HG03575 (cell line): Measurements from ENCODE around the gene ABCC8.

Source experiments
- ATAC-seq: cut with Tn5 transposase; IDR thresholded peaks from one replicate; pipeline ENCODE4 v1.9.1; 2021; ENCODE audit not compliant: unreplicated experiment, insufficient number of reproducible peaks, low FRiP score; ENCODE audit errors: extremely low read depth

Gene ABCC8

GRCh38 chr11:17395978-17396377 lies 80.7 kb downstream of the ABCC8 start:
- no peak for ATAC-seq

DNA sequence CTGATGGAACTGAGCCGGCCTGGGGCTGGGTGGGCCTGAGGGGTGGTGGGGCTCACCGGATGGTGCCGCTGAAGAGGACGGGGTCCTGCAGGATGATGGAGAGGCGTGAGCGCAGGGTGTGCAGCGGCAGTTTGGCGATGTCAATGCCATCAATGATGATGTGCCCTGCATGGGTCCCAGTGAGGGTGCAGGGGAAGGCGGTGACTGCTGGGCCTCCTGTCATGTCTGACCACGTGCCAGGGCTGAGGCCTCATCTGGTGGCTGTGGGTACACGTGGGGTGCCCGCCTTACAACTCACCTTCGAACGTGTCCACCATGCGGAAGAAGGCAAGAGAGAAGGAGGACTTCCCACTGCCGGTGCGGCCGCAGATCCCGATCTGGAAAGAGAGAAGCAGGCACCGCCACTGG lies 81.1 kb downstream of the ABCC8 start:
- no peak for ATAC-seq

- no peak for ATAC-seq
Observed at GRCh38 chr11:17394743-17395390, 81.8 kb downstream of the ABCC8 start.

DNA sequence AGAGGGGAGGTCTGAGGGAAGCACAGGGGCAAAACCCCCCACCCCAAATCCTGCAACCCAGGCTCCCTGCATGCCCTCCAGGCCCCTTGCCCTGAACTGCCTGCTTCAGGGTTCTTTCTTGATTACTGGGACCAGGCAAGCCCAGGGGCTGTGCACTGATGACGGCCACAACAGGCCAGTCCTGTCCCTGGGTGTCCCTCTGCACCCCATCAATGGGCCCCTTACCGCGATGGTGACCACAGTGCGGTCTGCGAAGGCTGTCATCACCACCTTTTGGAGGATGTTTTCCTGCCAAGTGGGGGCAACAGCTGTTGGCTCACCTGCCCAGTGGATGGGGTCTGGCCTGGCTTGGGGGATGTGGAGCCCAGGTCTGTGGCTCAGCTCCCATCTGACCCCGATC lies 83.2 kb downstream of the ABCC8 start:
- ATAC-seq: no peak

- no peak for ATAC-seq
Observed at GRCh38 chr11:17392872-17393271, 83.8 kb downstream of the ABCC8 start.

DNA sequence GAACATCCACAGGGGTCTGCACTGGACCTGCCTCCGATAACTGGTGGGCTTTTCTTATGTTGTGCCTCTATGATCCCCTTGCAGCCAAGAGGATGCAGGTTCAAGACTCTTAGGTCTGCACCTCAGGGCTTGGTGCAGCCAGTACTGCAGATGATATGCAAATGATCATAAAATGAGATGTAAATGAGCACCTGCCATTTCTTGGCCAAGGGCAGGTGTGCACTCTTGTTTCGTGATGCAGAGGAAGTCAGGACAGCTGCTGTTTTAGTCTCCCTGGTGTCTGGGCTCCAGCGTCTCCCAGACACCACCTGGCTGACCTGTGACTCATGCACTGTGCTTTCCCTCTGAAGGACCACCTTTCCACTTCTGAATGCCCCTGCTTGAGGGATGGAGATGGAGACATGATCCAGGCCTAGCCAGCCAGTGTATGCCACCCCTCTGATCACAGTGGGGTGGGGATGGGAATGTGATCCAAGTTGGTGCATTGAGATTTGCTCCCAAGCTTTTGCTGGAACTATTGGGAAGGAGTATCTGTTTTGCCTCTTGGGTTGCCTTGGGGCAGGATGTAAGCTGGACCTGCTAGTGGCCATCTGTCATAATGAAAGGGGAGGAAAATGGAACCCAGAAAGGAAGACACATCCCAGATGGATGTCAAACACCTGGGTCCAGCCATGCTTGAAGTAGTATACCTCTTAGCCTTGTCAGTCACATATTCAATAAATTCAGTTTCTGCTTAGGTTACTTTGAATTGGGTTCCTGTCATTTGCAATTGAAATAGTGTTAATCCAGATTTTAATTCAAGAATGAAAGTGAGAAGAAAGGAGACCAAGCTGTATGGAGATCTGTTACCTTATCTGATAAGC lies 84.9 kb downstream of the ABCC8 start:
- ATAC-seq: no peak

DNA sequence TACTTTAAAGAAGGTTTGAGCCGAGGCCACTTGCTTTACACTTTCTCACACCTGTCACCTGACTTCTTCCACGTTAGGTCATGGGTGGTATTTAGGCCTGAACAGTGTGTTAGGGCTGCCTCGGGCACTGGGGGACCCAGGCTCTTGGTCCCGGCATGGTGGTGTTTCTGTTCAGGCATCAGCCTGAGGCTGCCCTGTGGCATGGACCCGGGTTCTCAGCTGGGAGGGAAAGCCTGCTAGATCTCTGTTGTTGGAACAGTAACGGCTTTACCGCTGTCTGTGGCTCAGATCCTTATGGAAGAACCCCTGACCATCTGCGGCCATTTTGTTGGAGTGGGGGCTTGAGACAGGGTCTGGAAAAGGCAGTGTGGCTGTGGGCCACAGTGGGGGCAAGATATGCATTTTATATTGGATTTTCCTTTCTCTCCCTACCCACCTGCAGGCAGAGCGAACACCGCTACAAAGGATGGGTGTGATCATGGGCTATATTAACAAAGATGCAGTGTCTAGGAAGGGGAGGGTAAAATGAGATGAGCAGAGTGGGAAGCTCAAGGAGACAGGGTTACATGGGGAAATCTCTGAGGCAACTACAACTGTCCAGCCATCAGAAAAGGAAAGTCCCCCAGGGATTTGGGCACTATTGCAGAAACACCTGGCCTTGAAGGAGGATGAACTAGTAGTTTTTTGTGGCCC lies 86.5 kb downstream of the ABCC8 start:
- no peak for ATAC-seq

DNA sequence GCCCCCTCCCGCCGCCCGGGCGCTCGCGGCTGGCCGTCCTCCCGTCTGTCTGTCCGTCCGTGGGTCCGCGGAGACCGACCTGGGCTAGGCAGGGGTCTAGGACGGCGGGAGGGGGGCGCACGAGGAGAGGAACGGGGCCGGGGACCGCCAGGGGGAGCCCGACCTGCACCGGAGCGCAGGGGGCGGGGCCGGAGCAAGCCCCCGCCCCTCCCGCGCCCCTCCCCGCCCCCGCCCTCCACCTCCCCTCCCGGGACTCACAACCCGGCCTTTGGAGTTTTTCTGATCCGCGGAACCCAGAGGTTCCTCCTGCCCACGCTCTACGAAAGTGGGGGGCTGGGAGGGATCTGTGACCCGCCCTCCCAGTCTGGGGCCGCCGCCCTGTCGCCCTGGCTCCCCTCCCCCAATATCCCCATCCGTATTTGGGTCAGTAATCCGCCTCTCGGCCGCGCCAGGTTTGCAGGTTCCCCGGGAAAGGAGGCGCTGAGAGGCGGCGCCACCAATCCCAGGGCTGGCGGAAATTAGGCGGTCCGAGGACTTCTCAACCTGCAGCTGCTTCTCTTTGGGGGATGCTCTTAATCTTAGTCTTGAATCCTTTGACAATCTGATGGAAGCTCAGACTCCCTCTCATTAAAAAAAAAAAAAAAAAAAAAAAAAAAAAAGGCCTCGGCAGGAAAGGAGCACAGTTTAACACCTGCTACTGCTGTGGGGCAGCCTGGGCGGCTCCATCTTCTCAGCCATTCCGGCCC lies 87.3 kb downstream of the ABCC8 start:
- ATAC-seq: no peak

DNA sequence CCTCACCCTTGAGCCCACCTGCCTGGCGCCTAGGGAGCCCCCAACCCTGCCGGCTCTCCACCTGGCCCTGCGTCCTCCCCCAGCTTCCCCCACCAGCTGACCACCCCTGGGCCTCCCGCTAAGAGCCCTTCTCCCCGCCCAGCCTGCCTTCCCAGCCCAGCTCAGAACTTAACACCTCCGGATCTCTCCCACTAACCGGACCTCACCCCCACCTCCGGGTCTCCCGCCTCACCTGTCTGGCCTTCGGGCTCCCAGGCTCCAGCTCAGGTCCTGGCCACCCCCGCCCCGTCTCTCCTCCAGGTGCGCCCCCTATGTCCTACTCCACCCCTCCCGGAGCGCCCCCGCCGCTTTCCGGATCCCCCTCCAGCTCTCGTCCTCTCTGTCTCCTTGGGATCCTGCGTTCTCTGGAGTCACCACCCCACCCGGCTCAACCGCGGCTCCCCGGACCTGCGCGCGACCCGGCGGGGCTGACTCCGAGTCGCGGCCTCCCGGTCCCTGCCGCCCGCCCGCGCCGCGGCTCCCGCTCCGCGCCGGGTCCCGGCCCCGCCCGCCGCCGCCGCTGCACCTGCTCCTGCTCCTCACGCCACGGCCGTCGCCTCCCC lies 87.9 kb downstream of the ABCC8 start, which contains the start of gene KCNJ11:
TSS of gene KCNJ11 (minus strand) at position 51 of the 602 bp plus-strand sequence. CDS start 568 bp downstream, outside the sequence.
- ATAC-seq: no peak

- ATAC-seq: no peak
Observed at GRCh38 chr11:17387811-17388210, 88.8 kb downstream of the ABCC8 start.

- no peak for ATAC-seq
Observed at GRCh38 chr11:17387254-17387653, 89.4 kb downstream of the ABCC8 start.

DNA sequence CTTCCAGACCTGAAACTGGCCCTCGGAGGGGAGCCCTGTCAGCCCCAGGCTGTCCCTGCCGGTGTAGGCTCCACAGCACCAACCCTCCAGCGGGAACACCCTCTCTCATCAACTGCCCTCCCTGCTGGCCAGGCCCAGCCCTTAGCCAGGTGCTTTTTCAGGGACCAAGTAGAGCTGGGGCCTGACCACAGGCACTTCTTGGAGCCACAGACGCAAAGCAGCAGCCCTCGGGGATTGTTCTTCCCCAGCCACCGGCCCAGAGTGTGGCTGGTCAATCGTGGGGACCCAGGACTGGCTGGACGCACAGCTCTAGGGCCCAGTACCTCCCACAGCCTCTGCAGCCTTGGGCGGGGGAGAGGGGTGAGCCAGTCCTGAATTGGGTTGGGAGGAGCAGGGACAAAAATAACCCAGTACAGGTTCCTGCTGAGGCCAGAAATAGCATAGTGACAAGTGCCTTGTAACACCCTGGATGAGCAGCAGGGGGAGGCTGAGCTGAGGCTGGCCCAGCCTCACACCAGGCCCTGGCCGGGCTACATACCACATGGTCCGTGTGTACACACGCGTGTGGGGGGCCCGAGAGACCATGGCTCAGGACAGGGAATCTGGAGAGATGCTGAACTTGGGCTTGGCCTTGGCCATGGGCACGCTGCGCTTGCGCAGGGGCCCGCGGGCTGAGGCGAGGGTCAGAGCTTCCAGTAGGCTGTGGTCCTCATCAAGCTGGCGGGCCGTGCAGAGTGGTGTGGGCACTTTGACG lies 90.1 kb downstream of the ABCC8 start:
- no peak for ATAC-seq

GRCh38 chr11:17385926-17386325 lies 90.7 kb downstream of the ABCC8 start:
- no peak for ATAC-seq

GRCh38 chr11:17385492-17385891 lies 91.2 kb downstream of the ABCC8 start:
- ATAC-seq: no peak

DNA sequence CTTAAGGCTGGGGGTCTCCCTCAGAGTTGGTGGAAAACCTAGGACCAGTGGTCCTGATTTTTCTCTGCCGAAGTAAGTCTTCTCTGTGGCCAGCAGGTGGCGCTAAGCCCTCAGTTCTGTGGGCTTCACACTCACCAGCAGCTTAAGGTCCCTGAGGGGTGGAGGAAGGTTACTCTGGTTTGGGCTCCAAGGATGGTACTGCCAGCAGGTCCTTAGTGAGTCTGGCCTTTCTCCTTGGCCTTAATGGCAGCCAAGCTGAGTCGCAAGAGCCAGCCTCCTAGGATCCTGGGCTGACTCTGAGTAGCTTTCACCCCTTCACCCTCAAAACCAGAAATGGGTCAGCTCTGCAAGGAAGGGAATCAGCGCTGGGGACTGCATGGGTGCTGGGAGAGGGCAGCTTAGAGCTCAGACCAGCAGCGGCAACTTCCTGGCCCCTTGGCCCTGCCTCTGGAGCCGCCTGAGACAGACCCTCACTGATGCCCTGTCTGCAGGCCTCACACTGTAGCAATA lies 92.6 kb downstream of the ABCC8 start:
- no peak for ATAC-seq

DNA sequence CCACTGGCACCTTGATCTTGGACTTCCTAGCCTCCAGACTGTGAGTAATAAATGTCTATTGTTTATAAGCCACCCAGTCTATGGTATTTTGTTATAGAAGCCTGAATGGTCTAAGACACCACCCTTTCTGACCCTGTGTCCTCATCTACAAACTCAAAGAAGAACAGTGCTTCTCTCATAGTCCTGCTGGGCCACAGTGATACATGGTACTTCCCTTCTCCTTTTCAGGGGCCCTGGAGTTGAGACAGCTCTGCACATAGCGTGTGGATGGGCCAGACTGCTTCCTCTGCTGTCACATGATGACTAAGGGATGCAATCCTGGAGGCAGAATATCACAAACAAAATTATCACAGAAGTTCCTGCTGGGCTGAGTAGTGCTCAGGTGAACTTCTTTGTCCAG lies 93.2 kb downstream of the ABCC8 start:
- ATAC-seq: no peak

DNA sequence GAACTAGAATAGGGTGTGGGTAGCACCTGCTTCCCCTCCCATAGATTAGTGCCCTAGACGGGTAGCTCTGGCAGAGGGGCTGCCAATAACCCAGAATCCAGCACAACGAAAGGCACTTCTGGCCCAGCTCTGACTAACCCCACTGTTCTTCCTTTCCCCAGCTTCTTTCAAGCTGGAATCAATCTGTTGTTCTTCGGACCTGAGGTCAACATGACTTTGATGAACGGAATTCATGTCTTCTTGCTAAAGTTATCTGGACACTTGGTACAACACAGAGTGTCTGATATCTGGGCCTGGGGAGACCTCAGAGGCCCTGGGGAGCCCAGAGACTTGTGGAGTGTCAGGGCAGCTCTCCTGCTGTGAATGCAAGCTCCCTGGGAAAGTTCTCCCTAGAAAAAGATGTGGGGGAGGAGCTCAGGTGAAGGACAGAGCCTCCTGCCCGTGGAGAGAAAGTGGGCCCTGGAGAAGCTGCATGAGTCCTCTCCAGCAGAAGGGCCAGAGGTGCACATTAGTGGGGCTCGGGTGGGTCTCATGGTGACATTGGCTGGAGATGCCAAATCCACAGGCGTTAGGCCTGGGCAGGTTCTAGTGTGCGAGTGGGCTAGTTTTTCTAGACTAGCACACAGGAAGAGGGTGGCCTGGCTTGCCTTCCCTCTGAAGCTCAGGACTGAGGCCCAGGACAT lies 94.5 kb downstream of the ABCC8 start:
- no peak for ATAC-seq
